GM18870 (cell line): ENCODE data around the gene ALK.

Experiments
- ATAC-seq: cut with Tn5 transposase; IDR thresholded peaks from one replicate; pipeline ENCODE4 v1.9.1; 2021; ENCODE audit warnings: moderate library complexity; ENCODE audit not compliant: unreplicated experiment

The ALK gene

GRCh38 chr2:29614295-29614830, 307.0 kb downstream of the ALK start:
- no peak for ATAC-seq

GRCh38 chr2:29613792-29614266, 307.6 kb downstream of the ALK start:
- ATAC-seq, result no peak

- no peak for ATAC-seq
Measured at GRCh38 chr2:29613067-29613466, 308.3 kb downstream of the ALK start.

- ATAC-seq, result no peak
Measured at GRCh38 chr2:29612568-29612967, 308.8 kb downstream of the ALK start.

- no peak for ATAC-seq
Measured at GRCh38 chr2:29611850-29612249, 309.5 kb downstream of the ALK start.

GRCh38 chr2:29611261-29611660, 310.1 kb downstream of the ALK start:
- no peak for ATAC-seq

GRCh38 chr2:29610569-29610968, 310.8 kb downstream of the ALK start:
- ATAC-seq, result no peak

GRCh38 chr2:29607038-29607420, 314.4 kb downstream of the ALK start:
- ATAC-seq, result no peak

GRCh38 chr2:29606104-29607037, 315.0 kb downstream of the ALK start:
- no peak for ATAC-seq

GRCh38 chr2:29603341-29603740, 318.0 kb downstream of the ALK start:
- ATAC-seq, result no peak

- ATAC-seq, result no peak
Measured at GRCh38 chr2:29601872-29602271, 319.5 kb downstream of the ALK start.

GRCh38 chr2:29601321-29601720, 320.1 kb downstream of the ALK start:
- ATAC-seq, result no peak

- no peak for ATAC-seq
Measured at GRCh38 chr2:29599946-29600345, 321.4 kb downstream of the ALK start.

GRCh38 chr2:29598978-29599377, 322.4 kb downstream of the ALK start:
- no peak for ATAC-seq

GRCh38 chr2:29597035-29597434, 324.4 kb downstream of the ALK start:
- ATAC-seq, result no peak

- ATAC-seq, result no peak
Measured at GRCh38 chr2:29596584-29596983, 324.8 kb downstream of the ALK start.

GRCh38 chr2:29591600-29591999, 329.8 kb downstream of the ALK start:
- no peak for ATAC-seq

GRCh38 chr2:29590211-29590610, 331.2 kb downstream of the ALK start:
- ATAC-seq, result no peak

GRCh38 chr2:29589440-29590103, 331.8 kb downstream of the ALK start:
- no peak for ATAC-seq

GRCh38 chr2:29587402-29588190, 333.8 kb downstream of the ALK start:
- ATAC-seq, result no peak

GRCh38 chr2:29586919-29587318, 334.5 kb downstream of the ALK start:
- no peak for ATAC-seq
